K562 (cell line): ENCODE results near the gene EPHB1. TPM values are rescaled to one million over a fixed set of nuclear protein-coding genes. Genes with fewer than 3 reads are reported as not detected.

ENCODE experiments used
- ATAC-seq: fragments of 200-7000 bp; cut with Tn5 transposase; 3 replicates; pipeline ENCODE4 v1.9.1; 2020; ENCODE audit warnings: moderate library complexity
- BruUV-seq: library from RNA; stranded (reverse); fragments of 400-500 nt; replicated peaks from 2 replicates; lab custom pipeline; 2021; lab: Mats Ljungman, UMichigan
- CTCF ChIA-PET: fragments of 300-600 bp; formaldehyde crosslinking; extraction: SDS; loops from one replicate; lab custom pipeline; 2021; ENCODE audit warnings: low intra/inter-chr PET ratio; lab: Yijun Ruan, JAX
- POLR2A ChIA-PET: fragments of 300-600, 350-650 bp; sonication (Branson Sonifier 250); formaldehyde crosslinking; extraction: SDS; loops from one replicate; lab custom pipeline; 2021; ENCODE audit warnings: antibody characterized with exemption, inconsistent platforms; lab: Yijun Ruan, JAX
- DNase-seq, 4 experiments: peaks; one replicate each; pipeline versions ENCODE4 v3.0.0 to v3.0.0-alpha.2; 2011 to 2018; ENCODE audit warnings: low spot score in 3 of 4, mixed read lengths in 3 of 4; ENCODE audit errors: extremely low read depth in 1 of 4
- FAIRE-seq: peaks from 2 replicates; lab custom pipeline; 2011; peaks lifted over from hg19 to GRCh38; lab: Jason Lieb, UNC
- H2AFZ ChIP-seq: 2 replicates; pipeline ENCODE4 v1.6.0; 2011; ENCODE audit warnings: low read depth, low read length, control low read depth, inconsistent platforms
- H3K27ac ChIP-seq: fragments of 200-600 bp; 3 replicates; pipeline ENCODE4 v1.8.0; 2011; ENCODE audit warnings: low read depth, mild to moderate bottlenecking, control low read depth, inconsistent platforms, low read length, moderate library complexity, mixed read lengths; ENCODE audit errors: extremely low read depth
- H3K27me3 ChIP-seq, 2 experiments: fragments of 300-600 bp in 1 of 2; 2 replicates in 1 of 2; 3 replicates in 1 of 2; pipeline versions ENCODE4 v1.6.0 to v1.8.0; 2011; ENCODE audit warnings: inconsistent platforms in 2 of 2, low read length in 2 of 2, mild to moderate bottlenecking in 1 of 2, mixed read lengths in 1 of 2, moderate library complexity in 1 of 2; ENCODE audit not compliant: control insufficient read depth in 2 of 2, insufficient read depth in 2 of 2
- H3K36me3 ChIP-seq: fragments of 300-600 bp; 3 replicates; pipeline ENCODE4 v1.8.0; 2011; ENCODE audit warnings: mild to moderate bottlenecking, low read length, inconsistent platforms; ENCODE audit not compliant: control insufficient read depth, insufficient read depth
- H3K4me1 ChIP-seq, 2 experiments: fragments of 200-600 bp in 1 of 2; replicated peaks in 1 of 2; 2 replicates in 1 of 2; 3 replicates in 1 of 2; pipeline versions ENCODE4 v1.5.1 to v1.8.0; 2011; ENCODE audit warnings: inconsistent platforms in 2 of 2, low read length in 2 of 2, mild to moderate bottlenecking in 1 of 2, mixed read lengths in 1 of 2, moderate library complexity in 1 of 2; ENCODE audit not compliant: control insufficient read depth in 2 of 2, insufficient read depth in 2 of 2
- H3K4me2 ChIP-seq: 2 replicates; pipeline ENCODE4 v1.6.1; 2011; ENCODE audit warnings: low read length, control low read depth, inconsistent platforms, mixed read lengths; ENCODE audit not compliant: insufficient read depth
- H3K4me3 ChIP-seq: fragments of 200-600 bp; sonication (generic), shearing (Covaris generic); 2 replicates; pipeline ENCODE4 v1.5.1; 2016; ENCODE audit warnings: control low read depth, inconsistent platforms
- H3K79me2 ChIP-seq: fragments of 200-600 bp; 3 replicates; pipeline ENCODE4 v1.8.0; 2011; ENCODE audit warnings: low read length, inconsistent platforms; ENCODE audit not compliant: control insufficient read depth, insufficient read depth
- H3K9ac ChIP-seq, 2 experiments: 2 replicates each; pipeline versions ENCODE4 v1.6.0 to v1.6.1; 2011; ENCODE audit warnings: low read depth in 2 of 2, low read length in 2 of 2, control low read depth in 1 of 2, inconsistent platforms in 1 of 2, mild to moderate bottlenecking in 1 of 2, mixed read lengths in 1 of 2; ENCODE audit not compliant: insufficient read depth in 1 of 2
- H3K9me1 ChIP-seq: one replicate; pipeline ENCODE4 v1.6.0; 2011; ENCODE audit warnings: inconsistent platforms, mild to moderate bottlenecking, low read length, moderate library complexity; ENCODE audit not compliant: control insufficient read depth, insufficient read depth
- H3K9me3 ChIP-seq: replicated peaks from 2 replicates; pipeline ENCODE4 v1.5.1; 2011; ENCODE audit warnings: low read depth, low read length, inconsistent platforms; ENCODE audit not compliant: control insufficient read depth, insufficient read depth
- H4K20me1 ChIP-seq: replicated peaks from 2 replicates; pipeline ENCODE4 v1.6.1; 2011; ENCODE audit warnings: low read length, inconsistent platforms, mixed read lengths; ENCODE audit not compliant: control insufficient read depth, insufficient read depth
- CHD4 ChIP-seq: fragments of 200-600 bp; sonication (generic); IDR thresholded peaks from 3 replicates; pipeline ENCODE4 v1.6.1; 2012; ENCODE audit warnings: low read depth, mild to moderate bottlenecking, mixed read lengths, low read length, inconsistent platforms; ENCODE audit not compliant: insufficient read depth, insufficient replicate concordance, poor library complexity, severe bottlenecking
- ELF2 ChIP-seq: fragments of 250-450 bp; sonication (Bioruptor Pico); IDR thresholded peaks from 2 replicates; pipeline ENCODE4 v1.5.0; 2021; ENCODE audit warnings: mild to moderate bottlenecking
- ERF ChIP-seq: fragments of 450-650 bp; formaldehyde crosslinking; IDR thresholded peaks from 2 replicates; pipeline ENCODE4 v1.4.0; 2020; ENCODE audit warnings: mild to moderate bottlenecking, mixed read lengths
- FOXA3 ChIP-seq, 2 experiments: fragments of 450-650 bp in 1 of 2; sonication (generic) in 1 of 2; formaldehyde crosslinking; IDR thresholded peaks in 1 of 2; conservative IDR thresholded peaks in 1 of 2; 2 replicates each; pipeline versions ENCODE4 v1.4.0 to v1.8.0; 2020 to 2022; ENCODE audit warnings: mild to moderate bottlenecking in 2 of 2, missing genetic modification reagents in 1 of 2
- MIER1 ChIP-seq: fragments of 450-650 bp; IDR thresholded peaks from 2 replicates; pipeline ENCODE4 v1.6.1; 2016; ENCODE audit warnings: antibody characterized with exemption, mild to moderate bottlenecking, low read depth
- RBFOX2 ChIP-seq: fragments of 200-400 bp; formaldehyde crosslinking; IDR thresholded peaks from 2 replicates; pipeline ENCODE4 v1.6.1; 2017; ENCODE audit warnings: low read depth, mild to moderate bottlenecking, low read length, moderate library complexity
- ZNF311 ChIP-seq: fragments of 250-450 bp; sonication (Bioruptor Pico); IDR thresholded peaks from 2 replicates; pipeline ENCODE4 v1.4.0; 2020; ENCODE audit warnings: mild to moderate bottlenecking, moderate library complexity
- ZNF316 ChIP-seq: fragments of 450-650 bp; IDR thresholded peaks from 2 replicates; pipeline ENCODE4 v1.6.1; 2016
- ZNF77 ChIP-seq: fragments of 250-450 bp; sonication (Bioruptor Pico); IDR thresholded peaks from 2 replicates; pipeline ENCODE4 v1.5.0; 2020
- WGBS: fragments of 100-300 bp; shearing (Covaris generic); methylation state at CpG from one replicate; pipeline ENCODE4 v1.1.6; 2016; ENCODE audit warnings: low coverage, mixed read lengths; ENCODE audit not compliant: insufficient coverage; ENCODE audit errors: missing lambda C conversion rate; 5-methylcytosine and 5-hydroxymethylcytosine counted together
- in situ Hi-C: fragments of 300-500 bp; cut with MboI; formaldehyde crosslinking; loops from 4 replicates; pipeline ENCODE4 v1.15.0; 2018; ENCODE audit warnings: inconsistent platforms, mixed read lengths
- intact Hi-C: fragments of 100-400 bp; cut with micrococcal nuclease; formaldehyde crosslinking; loops from 2 replicates; pipeline ENCODE4 v1.14.2; 2022
- polyA plus RNA-seq, 8 experiments: library from polyadenylated mRNA; depleted of rRNA in 4 of 8; stranded (reverse) in 5 of 8; unstranded in 3 of 8; fragments of >200 nt; fragmentation: Nextera tagmentation in 2 of 8; fragmentation: Illumina TruSeq in 1 of 8; extraction: Ambion mirVana in 2 of 8; extraction: Trizol in 1 of 8; gene quantifications; 2 replicates each; pipeline versions ENCODE4 v1.2.1 to v1.2.3, GENCODE V29; 2011 to 2014; ENCODE audit warnings: inconsistent platforms in 1 of 8, missing spikeins in 1 of 8
- total RNA-seq, 7 experiments: library from RNA; depleted of rRNA in 6 of 7; stranded (reverse); fragments of >200 nt in 6 of 7; fragmentation: Illumina TruSeq in 2 of 7; extraction: Trizol in 2 of 7; gene quantifications; 2 replicates each; pipeline versions ENCODE4 v1.2.1 to v1.2.3, GENCODE V29; 2011 to 2021; ENCODE audit warnings: low replicate concordance in 1 of 7

The EPHB1 gene
- total and polyA plus RNA-seq, 9 of the 15 experiments (the other 6 are each of a cell fraction or from before 2014, with no cell fraction given) = 0.29 TPM; not detected in 8

DNA sequence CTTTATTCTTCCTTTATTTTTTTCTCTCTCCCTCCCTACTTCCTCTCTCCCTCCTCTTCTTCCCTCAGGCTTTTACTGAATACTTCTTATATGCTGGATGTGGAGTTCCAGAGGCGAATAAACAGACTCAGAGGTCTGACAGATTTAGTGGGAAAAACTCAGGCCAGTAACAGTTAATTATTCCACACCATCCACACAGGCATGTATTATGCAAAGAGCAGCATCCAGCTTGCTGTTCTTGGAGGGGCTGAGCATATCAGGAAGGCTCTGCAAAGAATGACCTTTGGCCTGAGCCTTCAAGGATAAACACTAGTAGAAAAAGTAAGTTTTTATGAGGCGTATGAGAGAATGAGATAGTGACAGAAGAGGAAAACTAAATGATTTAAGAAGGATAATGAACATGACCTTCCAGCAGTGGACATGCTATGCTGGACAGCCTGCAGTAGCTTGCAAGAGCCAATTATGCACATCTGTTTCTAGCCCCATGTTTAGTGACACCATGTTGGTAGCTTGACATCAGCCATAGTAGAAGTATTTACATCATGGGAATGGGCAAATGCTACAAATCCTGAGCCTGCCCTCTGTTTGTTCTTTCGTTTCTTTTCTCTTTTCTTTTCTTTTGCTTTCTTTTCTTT, 387.4 kb downstream of the EPHB1 start:
- WGBS = 0% methylated on average over 3 of the region's 3 CpGs
- no peak for TF ChIP-seq ERF (CRISPR knock-in tag)
- no peak for TF ChIP-seq MIER1
- TF ChIP-seq CHD4 = no peak
- no peak for TF ChIP-seq RBFOX2
- TF ChIP-seq ZNF316 = no peak
- TF ChIP-seq ZNF311 (CRISPR knock-in tag) = no peak
- TF ChIP-seq ELF2 (CRISPR knock-in tag) = no peak
- no peak for TF ChIP-seq ZNF77 (CRISPR knock-in tag)
- no peak for TF ChIP-seq FOXA3 (CRISPR knock-in tag; conservative IDR thresholded peaks at IDR 0.05 in 1 of 2, IDR thresholded peaks at IDR 0.05 in 1 of 2)
- TF ChIP-seq, all 486 proteins: peak for 0
- H3K9me1 ChIP-seq = no peaks in the 10 kb centered on the region
- no peaks in the 10 kb centered on the region for H3K4me1 ChIP-seq
- in situ Hi-C loops = no loop called here
- no peaks in the 10 kb centered on the region for H3K36me3 ChIP-seq
- H3K79me2 ChIP-seq = no peaks in the 10 kb centered on the region
- H3K4me3 ChIP-seq = no peak overlapping the region
- intact Hi-C loops = no loop called here
- no peak overlapping the region for H3K9ac ChIP-seq
- H3K9me3 ChIP-seq = no peaks in the 10 kb centered on the region
- no peaks in the 10 kb centered on the region for H4K20me1 ChIP-seq
- CTCF ChIA-PET = no interaction called here
- H3K27ac ChIP-seq = no peak overlapping the region
- no peak for ATAC-seq
- H2AFZ ChIP-seq = no peak overlapping the region
- POLR2A ChIA-PET = no interaction called here
- no peaks in the 10 kb centered on the region for H3K27me3 ChIP-seq
- no peak overlapping the region for H3K4me2 ChIP-seq
- DNase-seq = no peak
- FAIRE-seq = no peak
- BruUV-seq = no TSS peak
